ENCODE results near the gene DNAH11.

DNA sequence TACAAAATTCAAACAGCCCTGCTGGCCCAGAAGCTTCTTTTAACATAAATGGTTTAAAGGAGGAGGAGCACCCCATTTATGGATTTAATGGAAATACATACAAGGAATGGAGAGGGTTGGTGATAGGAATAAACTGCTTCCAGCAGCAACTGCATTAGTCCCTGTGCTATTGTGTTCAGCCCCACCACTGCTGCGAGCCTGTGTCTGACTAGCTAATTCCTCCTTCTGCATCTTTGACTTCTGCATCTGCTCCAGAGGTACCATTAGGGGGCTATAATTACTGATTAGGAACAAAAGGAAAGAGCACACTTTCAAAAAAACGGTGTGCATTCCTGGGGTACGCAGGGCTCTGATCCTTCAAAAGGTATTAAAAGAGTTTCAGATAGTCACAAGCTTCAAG, 378.1 kb downstream of the DNAH11 start:
- TF ChIP-seq, protein P1, sequence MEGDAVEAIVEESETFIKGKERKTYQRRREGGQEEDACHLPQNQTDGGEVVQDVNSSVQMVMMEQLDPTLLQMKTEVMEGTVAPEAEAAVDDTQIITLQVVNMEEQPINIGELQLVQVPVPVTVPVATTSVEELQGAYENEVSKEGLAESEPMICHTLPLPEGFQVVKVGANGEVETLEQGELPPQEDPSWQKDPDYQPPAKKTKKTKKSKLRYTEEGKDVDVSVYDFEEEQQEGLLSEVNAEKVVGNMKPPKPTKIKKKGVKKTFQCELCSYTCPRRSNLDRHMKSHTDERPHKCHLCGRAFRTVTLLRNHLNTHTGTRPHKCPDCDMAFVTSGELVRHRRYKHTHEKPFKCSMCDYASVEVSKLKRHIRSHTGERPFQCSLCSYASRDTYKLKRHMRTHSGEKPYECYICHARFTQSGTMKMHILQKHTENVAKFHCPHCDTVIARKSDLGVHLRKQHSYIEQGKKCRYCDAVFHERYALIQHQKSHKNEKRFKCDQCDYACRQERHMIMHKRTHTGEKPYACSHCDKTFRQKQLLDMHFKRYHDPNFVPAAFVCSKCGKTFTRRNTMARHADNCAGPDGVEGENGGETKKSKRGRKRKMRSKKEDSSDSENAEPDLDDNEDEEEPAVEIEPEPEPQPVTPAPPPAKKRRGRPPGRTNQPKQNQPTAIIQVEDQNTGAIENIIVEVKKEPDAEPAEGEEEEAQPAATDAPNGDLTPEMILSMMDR (conservative IDR thresholded peaks at IDR 0.05; ENCODE audit: low read depth, low read length): no peak
- TF ChIP-seq POLR2A (IDR thresholded peaks at IDR 0.05; ENCODE audit: low read depth, low read length): no peak
- TF ChIP-seq, protein P2, sequence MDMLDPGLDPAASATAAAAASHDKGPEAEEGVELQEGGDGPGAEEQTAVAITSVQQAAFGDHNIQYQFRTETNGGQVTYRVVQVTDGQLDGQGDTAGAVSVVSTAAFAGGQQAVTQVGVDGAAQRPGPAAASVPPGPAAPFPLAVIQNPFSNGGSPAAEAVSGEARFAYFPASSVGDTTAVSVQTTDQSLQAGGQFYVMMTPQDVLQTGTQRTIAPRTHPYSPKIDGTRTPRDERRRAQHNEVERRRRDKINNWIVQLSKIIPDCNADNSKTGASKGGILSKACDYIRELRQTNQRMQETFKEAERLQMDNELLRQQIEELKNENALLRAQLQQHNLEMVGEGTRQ (IDR thresholded peaks at IDR 0.05; ENCODE audit: low read depth, low read length): no peak
- no peak for TF ChIP-seq RAD21 (IDR thresholded peaks at IDR 0.05; ENCODE audit: low read length)
- TF ChIP-seq RCOR1 (IDR thresholded peaks at IDR 0.05; ENCODE audit: insufficient replicate concordance, low read length): no peak
- no peak for TF ChIP-seq BHLHE40 (IDR thresholded peaks at IDR 0.05; ENCODE audit: low read depth, low read length)
- no peak for TF ChIP-seq MAZ (IDR thresholded peaks at IDR 0.05; ENCODE audit: borderline replicate concordance, low read depth, low read length)
- no peak for TF ChIP-seq CEBPB (IDR thresholded peaks at IDR 0.05; ENCODE audit: low read depth, low read length)
- TF ChIP-seq CHD1 (IDR thresholded peaks at IDR 0.05; ENCODE audit: low read depth, low read length): no peak
- TF ChIP-seq FOS (IDR thresholded peaks at IDR 0.05; ENCODE audit: low read depth, low read length): no peak
- no peak for TF ChIP-seq MAFK (IDR thresholded peaks at IDR 0.05; ENCODE audit: low read depth, low read length)
- no peak for TF ChIP-seq RFX5 (IDR thresholded peaks at IDR 0.05; ENCODE audit: low read depth, low read length)
- TF ChIP-seq MXI1 (IDR thresholded peaks at IDR 0.05; ENCODE audit: borderline replicate concordance, low read depth, low read length): no peak
- TF ChIP-seq, protein P3, sequence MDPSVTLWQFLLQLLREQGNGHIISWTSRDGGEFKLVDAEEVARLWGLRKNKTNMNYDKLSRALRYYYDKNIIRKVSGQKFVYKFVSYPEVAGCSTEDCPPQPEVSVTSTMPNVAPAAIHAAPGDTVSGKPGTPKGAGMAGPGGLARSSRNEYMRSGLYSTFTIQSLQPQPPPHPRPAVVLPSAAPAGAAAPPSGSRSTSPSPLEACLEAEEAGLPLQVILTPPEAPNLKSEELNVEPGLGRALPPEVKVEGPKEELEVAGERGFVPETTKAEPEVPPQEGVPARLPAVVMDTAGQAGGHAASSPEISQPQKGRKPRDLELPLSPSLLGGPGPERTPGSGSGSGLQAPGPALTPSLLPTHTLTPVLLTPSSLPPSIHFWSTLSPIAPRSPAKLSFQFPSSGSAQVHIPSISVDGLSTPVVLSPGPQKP (IDR thresholded peaks at IDR 0.05; ENCODE audit: borderline replicate concordance, low read depth, low read length): no peak

Data from IMR-90 (cell line).